ENCODE data around the gene DTWD2.
"Not testable (repeated sequence)": the region's sequence is repeated elsewhere in the genome, so short reads cannot be mapped to it uniquely, and the experiment has no call there.

Gene DTWD2

DNA sequence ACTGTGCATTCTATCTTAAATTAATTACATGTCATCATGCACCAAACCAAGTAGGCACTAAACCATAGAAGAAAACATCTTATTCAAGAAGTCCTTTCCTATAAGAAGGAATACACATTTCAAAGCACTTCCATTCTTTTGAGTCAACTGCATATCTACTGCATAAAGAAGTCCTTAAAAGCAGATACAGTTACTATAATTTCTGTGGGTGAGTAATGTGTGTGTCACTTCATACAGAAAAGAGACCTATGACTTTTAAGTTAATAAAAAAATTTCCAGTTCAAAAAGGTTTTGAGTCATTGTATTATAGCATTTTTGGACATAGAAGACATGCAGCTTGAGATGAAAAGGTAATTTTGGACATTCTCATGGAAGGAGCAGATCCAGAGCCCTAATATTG lies 125.0 kb downstream of the DTWD2 start:
- no peak for DNase-seq (ENCODE audit: low spot score)

DNA sequence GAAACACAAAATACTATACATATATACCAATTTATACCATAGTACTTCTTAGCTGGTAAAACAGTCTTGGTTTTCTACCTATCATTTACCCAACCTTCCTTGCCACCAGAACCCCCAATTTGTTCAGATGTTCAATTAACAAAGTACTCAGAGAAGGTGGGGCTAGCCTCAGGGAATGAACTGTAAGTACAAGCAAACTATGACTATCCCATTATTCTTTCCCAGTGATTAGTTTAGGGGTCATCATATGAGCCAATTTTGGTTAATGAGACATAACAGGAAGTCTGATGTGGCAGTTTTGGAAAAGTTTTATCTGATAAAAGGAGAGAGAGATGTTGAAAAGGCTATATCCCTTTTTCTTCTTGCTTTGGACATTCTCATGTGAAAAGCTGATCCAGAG lies 125.8 kb downstream of the DTWD2 start:
- DNase-seq (ENCODE audit: low spot score): no peak

DNA sequence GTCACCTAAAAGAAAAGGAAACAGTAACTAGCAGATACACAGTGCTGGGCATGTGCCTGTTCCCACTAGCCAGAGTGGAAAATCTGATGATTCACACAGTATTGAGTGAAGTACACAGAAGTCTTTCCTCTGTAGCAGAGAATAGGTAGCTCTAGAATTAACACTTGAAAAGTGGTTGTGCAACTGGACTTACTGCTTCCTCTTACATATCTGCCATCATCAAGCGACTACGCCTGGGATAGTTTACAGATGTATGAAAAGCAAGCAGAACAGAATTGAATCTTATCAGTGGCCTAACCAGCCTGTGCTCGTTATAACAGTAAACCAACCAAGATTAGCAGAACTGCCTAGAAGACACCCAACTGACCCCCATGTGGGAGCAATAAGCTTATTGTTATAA lies 130.6 kb downstream of the DTWD2 start:
- DNase-seq (ENCODE audit: low spot score): no peak

DNA sequence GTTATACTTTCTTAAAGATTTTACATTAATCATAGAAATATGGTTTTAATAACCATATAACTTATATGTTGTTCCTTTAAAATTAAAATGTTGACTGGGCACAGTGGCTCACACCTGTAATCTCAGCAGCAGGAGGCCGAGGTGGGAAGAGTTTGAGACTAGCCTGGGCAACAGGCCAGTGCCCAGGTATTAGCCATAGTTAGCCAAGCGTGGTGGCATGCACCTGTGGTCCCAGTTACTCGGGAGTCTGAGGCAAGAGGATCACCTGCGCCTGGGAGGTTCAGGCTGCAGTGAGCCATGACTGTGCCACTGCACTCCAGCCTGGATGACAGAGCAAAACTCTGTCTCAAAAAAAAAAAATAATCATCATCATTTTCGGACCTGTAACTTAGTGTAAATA lies 133.5 kb downstream of the DTWD2 start:
- DNase-seq (ENCODE audit: low spot score): no peak

DNA sequence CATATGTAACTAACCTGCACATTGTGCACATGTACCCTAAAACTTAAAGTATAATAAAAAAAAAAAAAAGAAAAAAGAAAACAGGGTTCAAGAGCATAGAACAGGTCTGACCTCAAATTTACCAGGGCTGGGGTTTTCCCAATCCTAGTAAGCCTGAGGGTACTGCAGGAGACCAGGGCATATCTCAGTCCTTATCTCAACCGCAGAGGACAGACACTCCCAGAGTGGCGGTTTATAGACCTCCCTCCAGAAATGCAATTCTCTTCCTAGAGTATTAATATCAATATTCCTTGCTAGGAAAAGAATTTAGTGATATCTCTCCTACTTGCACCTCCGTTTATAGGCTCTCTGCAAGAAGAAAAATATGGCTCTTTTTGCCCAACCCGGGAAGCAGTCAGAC lies 136.6 kb downstream of the DTWD2 start:
- not testable (repeated sequence) for DNase-seq (ENCODE audit: low spot score)

DNA sequence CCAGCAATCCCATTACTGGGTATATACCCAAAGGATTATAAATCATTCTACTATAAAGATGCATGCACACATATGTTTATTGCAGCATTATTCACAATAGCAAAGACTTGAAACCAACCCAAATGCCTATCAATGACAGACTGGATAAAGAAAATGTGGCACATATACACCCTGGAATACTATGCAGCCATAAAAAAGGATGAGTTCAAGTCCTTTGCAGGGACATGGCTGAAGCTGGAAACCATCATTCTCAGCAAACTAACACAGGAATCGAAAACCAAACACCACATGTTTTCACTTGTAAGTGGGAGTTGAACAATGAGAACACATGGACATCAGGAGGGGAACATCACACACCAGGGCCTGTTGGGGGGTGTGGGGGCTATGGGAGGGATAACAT lies 138.8 kb downstream of the DTWD2 start:
- not testable (repeated sequence) for DNase-seq (ENCODE audit: low spot score)

DNA sequence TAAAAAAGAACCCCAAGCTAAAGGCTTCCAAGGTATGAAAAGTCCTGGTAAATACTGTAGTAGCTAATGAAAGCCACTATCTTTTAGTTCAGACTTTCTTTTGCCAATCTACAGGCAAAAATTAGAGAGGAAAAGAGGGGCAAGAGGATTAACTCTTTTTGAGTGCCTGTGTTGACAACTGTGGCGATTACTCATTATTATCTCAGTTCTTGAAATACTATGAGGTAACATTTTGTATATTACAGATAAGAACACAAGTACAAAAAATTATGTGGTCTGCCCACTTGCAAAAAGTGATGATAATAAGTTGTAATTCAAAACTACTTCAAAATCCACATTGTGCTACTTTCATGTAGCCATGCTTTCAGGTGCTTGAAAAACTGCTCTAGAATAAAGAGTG lies 144.0 kb downstream of the DTWD2 start:
- DNase-seq (ENCODE audit: low spot score): no peak

DNA sequence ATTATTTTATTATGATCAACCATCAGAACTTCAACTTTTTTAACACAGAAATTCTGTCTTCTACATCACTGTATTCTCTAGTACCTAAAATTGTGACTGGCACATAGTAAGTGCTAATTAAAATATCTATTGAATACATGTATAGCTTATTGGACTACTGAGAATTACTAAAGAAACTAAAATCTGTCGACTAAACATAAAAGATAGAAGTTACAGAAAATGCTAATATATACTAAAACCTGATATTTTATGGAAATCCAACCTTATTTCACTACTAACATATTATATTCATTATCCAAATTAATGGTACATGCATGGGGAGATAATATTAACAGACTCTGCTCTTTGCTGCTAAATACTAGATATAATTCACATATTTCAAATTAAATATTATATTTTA lies 153.6 kb downstream of the DTWD2 start:
- DNase-seq (ENCODE audit: low spot score): no peak

DNA sequence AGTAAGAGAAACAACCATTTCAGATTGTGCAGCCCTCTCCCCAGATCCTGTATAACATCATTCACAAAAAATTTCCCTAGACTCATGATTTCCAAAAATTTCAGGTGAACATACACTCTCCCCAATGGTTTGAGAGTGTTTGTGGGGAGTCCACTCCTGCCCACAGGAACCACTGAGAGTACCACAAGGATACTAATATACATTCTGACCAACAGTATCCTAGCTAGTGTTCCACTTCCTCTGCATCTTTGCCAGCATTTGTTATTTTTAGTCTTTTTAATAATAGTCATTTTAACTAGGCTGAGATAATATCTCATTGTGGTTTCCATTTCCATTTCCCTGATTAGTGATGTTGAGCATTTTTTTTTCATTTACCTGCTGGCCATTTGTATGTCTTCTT lies 155.4 kb downstream of the DTWD2 start:
- DNase-seq (ENCODE audit: low spot score): no peak

DNA sequence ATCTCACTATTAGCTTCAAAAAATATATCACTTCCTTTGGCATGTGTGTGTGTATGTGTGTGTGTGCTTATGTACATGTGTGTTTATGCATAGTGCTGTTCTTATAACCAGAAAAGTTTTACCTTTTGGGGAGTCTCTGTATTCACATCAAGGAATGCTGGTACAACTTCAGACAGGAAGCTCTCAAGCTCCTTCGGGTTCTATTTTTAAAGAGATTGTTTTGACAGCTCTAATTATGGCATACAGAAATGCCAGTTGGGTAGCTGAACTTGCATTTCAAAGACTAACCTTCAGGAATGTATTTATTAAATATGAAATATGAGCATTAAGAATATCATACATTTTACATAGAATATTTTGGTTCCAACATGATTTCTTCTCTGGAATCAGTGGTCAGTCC lies 163.1 kb downstream of the DTWD2 start:
- no peak for DNase-seq (ENCODE audit: low spot score)

DNA sequence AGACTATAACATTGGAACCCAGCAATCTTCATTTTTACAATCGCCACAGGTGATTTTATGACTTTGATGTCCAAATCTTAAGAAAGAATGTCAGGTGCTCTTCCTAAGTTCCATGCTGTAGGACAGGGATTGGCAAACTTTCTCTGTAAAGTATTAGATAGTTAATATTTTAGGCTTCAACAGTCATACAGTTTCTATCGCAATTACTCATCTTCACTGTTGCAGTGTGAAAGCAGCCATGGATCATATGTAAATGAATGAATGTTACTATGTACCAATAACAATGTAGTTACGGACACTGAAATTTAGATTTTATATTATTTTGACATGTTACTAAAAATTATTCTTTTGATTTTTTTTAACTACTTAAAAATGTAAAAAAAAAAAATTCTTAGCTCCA lies 169.7 kb downstream of the DTWD2 start:
- no peak for DNase-seq (ENCODE audit: low spot score)

DNA sequence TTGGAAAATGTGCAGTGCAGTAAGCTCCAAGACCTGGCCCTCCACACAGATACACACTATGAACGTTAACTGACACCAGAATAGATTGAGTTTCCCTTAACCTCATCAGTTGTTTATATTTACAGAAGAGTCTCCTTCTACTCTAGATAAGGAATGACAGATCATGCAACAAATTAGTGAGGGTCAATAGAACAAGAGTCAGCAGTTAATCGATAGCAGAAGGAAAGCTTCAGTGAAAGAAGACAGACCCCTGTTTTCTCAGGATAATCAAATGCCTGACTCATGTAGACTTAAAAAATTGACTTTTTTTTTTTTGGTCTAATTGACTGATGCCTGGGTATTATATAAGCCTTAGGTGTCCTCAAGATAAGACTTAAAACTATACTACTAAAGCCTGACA lies 179.9 kb downstream of the DTWD2 start:
- no peak for DNase-seq (ENCODE audit: low spot score)

DNA sequence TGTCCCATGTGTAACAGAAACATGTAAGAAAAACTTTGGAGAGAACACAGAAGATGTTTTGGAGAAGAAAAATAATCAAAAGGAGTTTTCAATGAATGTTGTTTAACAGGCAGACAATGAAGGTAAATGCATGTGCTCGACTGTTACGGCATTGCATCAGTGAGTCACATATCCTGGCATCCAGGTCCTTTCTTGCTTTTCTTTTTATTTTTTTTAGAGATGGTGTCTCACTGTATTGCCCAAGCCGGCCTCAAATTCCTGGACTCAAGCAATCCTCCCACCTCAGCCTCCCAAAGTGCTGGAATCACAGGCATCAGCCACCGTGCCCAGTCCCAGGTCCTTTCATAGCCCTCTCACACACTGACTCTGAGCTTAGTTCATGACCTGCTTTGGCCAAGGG lies 181.8 kb downstream of the DTWD2 start:
- no peak for DNase-seq (ENCODE audit: low spot score)

DNA sequence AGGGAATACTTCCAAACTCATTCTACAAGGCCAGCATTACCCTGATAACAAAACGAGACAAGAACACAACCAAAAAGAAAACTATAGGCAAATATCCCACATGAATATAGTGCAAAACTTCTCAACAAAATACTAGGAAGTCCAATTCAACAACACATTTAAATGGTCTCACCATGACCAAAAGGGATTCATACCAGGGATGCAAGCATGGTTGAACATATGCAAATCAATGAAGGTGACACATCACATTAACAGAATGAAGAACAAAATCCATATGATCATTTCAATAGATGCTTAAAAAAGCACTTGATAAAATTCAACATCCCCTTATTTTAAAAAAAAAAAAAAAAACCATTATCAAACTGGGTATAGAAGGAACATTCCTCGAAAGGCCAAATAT lies 186.0 kb downstream of the DTWD2 start:
- no peak for DNase-seq (ENCODE audit: low spot score)

DNA sequence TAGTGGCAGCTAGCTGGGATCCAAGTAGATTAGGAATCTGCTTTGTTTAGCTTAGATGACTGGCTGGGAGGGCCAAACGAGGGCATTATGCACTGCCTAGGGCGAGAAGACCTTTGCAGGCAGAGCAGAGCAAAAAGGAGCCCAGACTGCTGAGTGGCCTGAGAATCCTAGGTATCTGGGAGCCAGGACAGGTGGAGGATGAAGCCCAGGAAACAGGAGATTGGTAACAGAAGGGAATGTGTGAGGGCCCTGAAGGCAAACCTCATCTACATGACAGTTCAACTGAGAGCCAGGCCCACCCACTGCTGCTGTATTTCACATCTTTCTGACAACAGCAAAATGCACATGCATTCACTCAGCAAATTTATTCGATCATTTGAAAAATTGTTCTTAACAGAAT lies 192.3 kb downstream of the DTWD2 start:
- no peak for DNase-seq (ENCODE audit: low spot score)

DNA sequence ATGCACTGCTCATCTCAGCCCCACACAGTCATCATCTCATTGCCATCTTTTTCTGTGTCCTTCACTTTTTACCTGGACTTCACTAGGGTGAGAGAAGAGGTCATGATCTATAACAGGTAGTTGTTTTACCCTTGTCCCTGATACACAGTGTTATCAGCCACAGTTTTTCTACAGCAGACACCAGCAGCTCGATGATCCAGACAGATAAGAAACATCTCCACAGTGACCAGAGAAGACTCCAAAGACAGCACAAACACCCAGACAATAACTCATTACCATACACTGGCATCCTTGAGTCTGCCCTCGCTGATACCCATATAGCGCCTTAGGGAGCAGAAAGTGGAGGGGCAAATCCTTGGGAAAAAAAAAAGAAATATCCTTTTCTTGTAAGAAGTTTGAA lies 194.1 kb downstream of the DTWD2 start:
- DNase-seq (ENCODE audit: low spot score): no peak

DNA sequence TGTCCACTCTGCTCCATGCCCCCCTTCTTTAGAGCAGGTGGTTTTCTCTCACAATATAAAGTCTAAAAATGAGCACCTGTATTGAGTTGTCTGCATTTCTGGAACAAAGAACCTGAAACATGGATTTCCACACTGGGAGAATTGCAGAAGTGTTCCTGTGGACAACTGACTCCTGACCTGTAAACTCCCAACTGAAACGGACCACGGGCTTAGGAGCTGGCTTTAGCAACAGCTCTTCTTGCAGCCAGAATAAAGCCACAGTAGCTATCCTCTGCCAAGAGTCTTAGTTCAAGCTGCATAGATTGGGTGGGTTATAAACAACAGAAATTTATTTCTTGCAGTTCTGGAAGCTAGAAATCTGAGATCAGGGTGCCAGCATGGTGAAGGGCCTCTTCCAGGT lies 194.7 kb downstream of the DTWD2 start:
- no peak for DNase-seq (ENCODE audit: low spot score)

DNA sequence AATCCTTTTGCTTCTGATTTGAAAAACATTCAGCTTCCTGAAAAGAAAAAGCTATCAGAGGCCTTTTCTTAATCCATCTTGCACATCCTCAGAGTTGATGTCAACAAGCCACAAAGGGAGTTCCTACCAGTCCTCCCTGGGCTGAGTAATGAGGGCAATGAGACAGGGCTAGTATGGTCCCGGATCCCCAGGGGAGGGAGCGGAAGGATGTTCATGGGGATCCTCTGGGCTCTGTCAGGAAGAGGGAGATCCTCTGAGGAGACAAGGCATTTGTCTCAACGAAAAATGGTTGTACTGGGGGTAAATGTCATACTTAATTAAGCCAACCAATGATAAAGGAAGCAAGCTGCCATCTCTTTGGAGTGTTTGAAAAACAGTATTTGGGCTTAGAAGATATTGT lies 195.3 kb downstream of the DTWD2 start:
- no peak for DNase-seq (ENCODE audit: low spot score)

DNA sequence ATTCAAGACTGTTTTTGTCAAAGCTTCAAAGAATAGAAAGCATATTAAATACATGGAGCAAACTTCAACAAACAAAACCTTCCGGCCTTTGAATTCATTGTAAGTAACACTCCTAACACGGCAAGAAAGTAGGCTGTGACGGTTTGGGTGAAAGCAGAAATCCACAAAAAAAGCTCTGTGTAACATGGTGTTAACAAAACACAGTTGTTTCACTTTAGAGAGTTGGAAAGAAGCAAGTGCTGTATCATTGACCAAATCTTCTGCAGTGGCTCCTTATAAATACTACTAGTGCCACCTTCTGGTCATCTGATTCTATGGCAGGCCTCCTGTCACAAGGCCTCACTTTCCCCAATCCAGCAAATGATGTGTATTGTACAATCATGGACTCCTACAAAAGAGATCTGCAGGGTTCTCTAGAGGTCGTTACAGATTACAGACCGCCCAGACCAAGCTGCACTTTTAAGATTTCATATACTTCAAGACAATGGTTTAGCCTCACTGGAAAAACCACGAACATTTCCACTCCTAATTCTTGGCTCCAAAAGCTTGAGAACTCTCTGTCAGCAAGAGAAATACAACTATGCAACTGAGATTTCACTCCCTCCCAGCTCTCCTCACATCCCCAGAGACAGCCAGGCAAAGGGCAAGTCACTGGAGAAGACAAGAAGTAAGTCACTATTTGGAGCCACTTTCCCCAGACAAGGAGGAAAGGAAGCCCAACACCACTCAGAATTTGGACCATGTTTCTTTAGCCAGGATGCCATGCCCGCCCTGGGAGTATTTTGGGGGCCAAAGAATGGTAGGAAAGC lies 196.2 kb downstream of the DTWD2 start:
- peak; percentile 52 for DNase-seq (ENCODE audit: low spot score)

DNA sequence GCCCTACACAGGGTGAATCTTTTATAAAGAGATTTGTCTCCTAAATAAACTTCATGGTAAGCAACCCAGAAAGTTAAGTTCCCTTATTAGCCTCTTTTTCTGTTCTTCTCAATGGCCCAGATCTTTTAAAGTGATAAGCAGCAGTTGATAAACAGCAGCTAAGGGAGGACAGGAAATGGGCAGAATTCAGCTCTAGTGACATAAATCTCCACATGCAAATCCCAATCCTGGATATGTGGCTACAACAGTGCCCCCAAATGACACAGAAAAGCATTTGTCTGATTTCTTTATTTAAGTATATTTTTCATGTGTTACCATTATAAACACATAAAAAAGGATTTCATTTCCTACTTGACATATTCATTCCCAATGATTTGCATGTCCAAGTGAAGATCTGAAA lies 199.0 kb downstream of the DTWD2 start:
- no peak for DNase-seq (ENCODE audit: low spot score)

DNA sequence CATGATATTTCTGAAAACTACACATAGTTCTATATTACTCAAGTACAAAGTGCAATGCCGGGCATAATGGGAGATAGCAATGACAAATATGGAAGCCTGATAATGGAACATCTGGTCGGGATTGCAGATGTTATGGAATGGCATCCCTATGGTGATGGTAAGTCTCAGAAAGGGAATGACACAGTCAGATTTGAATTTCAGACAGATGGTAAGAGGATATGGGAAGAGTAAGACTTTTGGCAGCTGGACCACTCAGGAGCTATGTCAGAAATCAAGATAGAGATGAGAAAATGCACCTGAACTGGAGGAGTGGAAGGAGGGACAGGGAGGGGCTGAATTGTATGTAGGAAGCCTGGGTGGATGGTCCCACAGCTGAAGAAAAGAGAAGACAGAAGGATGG lies 200.0 kb downstream of the DTWD2 start:
- no peak for DNase-seq (ENCODE audit: low spot score)

Measured in ecto neural progenitor cell (in vitro differentiated cells).